A549 (cell line): ENCODE data around the gene TMC6. TPM values are rescaled to one million over a fixed set of nuclear protein-coding genes. Genes with fewer than 3 reads are reported as not detected.

ENCODE experiments used
- ATAC-seq, 2 experiments: fragments of 200-7000 bp in 1 of 2; fragments of >200 bp in 1 of 2; cut with Nextera tagmentation in 1 of 2; cut with Tn5 transposase in 1 of 2; 3 replicates each; pipeline versions ENCODE4 v1.8.0 to v1.9.1; 2018 to 2020; ENCODE audit warnings: mild to moderate bottlenecking in 1 of 2, moderate library complexity in 1 of 2
- CTCF ChIA-PET: fragments of 300-600 bp; sonication (Branson Sonifier 250); formaldehyde crosslinking; extraction: SDS; loops from one replicate; lab custom pipeline; 2021; ENCODE audit warnings: antibody characterized with exemption, inconsistent platforms; lab: Yijun Ruan, JAX
- POLR2A ChIA-PET: fragments of 350-600 bp; formaldehyde crosslinking; extraction: SDS; loops from one replicate; lab custom pipeline; 2021; ENCODE audit warnings: antibody characterized with exemption, inconsistent platforms; lab: Yijun Ruan, JAX
- DNase-seq, 2 experiments: peaks; one replicate each; pipeline versions ENCODE4 v3.0.0 to v3.0.0-alpha.2; 2011 to 2016; ENCODE audit warnings: low read depth in 1 of 2, low spot score in 1 of 2
- FAIRE-seq: peaks from 2 replicates; lab custom pipeline; 2011; peaks lifted over from hg19 to GRCh38; lab: Jason Lieb, UNC
- H3K27ac ChIP-seq, 2 experiments: fragments of >200 bp; sonication (Bioruptor Twin); formaldehyde crosslinking; 3 replicates each; pipeline ENCODE4 v1.5.1; 2016 to 2017
- H3K4me1 ChIP-seq: fragments of >200 bp; sonication (Bioruptor Twin); formaldehyde crosslinking; 3 replicates; pipeline ENCODE4 v1.6.1; 2016
- H3K4me2 ChIP-seq: fragments of >200 bp; sonication (Bioruptor Twin); formaldehyde crosslinking; 3 replicates; pipeline ENCODE4 v1.6.1; 2016
- H3K4me3 ChIP-seq: fragments of >200 bp; sonication (Bioruptor Twin); formaldehyde crosslinking; 3 replicates; pipeline ENCODE4 v1.5.1; 2016
- H3K9me3 ChIP-seq: fragments of >200 bp; sonication (Bioruptor Twin); formaldehyde crosslinking; 3 replicates; pipeline ENCODE4 v1.6.1; 2016
- BHLHE40 ChIP-seq: IDR thresholded peaks from 2 replicates; pipeline ENCODE4 v1.6.1; 2012; ENCODE audit warnings: low read depth, low read length, inconsistent platforms
- CBX2 ChIP-seq: fragments of 200-600 bp; sonication (generic); IDR thresholded peaks from 2 replicates; pipeline ENCODE4 v1.6.1; 2016; ENCODE audit warnings: low read depth, mild to moderate bottlenecking, borderline replicate concordance
- CHD2 ChIP-seq: fragments of 150-350 bp; IDR thresholded peaks from 2 replicates; pipeline ENCODE4 v1.6.1; 2014; ENCODE audit warnings: low read length; ENCODE audit not compliant: partially characterized antibody
- FOSB ChIP-seq: fragments of 250-450 bp; sonication (Bioruptor Pico); IDR thresholded peaks from 2 replicates; pipeline ENCODE4 v1.5.0; 2020; ENCODE audit warnings: mild to moderate bottlenecking, moderate library complexity
- JUN ChIP-seq, 2 experiments: fragments of >200 bp; sonication (Bioruptor Twin); formaldehyde crosslinking; IDR thresholded peaks; 2 replicates in 1 of 2; 3 replicates in 1 of 2; pipeline ENCODE4 v1.6.1; 2016 to 2017
- JUNB ChIP-seq: fragments of >200 bp; sonication (Bioruptor Twin); formaldehyde crosslinking; IDR thresholded peaks from 2 replicates; pipeline ENCODE4 v1.6.1; 2016
- KDM1A ChIP-seq: fragments of 200-600 bp; sonication (generic); IDR thresholded peaks from 2 replicates; pipeline ENCODE4 v1.6.1; 2016; ENCODE audit warnings: low read depth, mild to moderate bottlenecking
- NFE2L2 ChIP-seq: fragments of 150-350 bp; conservative IDR thresholded peaks from 2 replicates; pipeline ENCODE4 v1.6.1; 2014; ENCODE audit warnings: low read length
- NR3C1 ChIP-seq: fragments of >200 bp; sonication (Bioruptor Twin); formaldehyde crosslinking; IDR thresholded peaks from 3 replicates; pipeline ENCODE4 v1.6.1; 2017
- PHF8 ChIP-seq: fragments of 200-600 bp; sonication (generic); IDR thresholded peaks from 2 replicates; pipeline ENCODE4 v1.6.1; 2016; ENCODE audit warnings: low read depth, mild to moderate bottlenecking, antibody characterized with exemption, moderate library complexity, borderline replicate concordance
- POLR2A ChIP-seq: IDR thresholded peaks from 2 replicates; pipeline ENCODE4 v1.6.1; 2012; ENCODE audit warnings: mild to moderate bottlenecking, low read length
- POLR2AphosphoS2 ChIP-seq: conservative IDR thresholded peaks from 2 replicates; pipeline ENCODE4 v1.6.1; 2012; ENCODE audit warnings: low read length, improper control_type of control experiment, inconsistent platforms
- SMC3 ChIP-seq: fragments of >200 bp; sonication (Bioruptor Twin); formaldehyde crosslinking; IDR thresholded peaks from 3 replicates; pipeline ENCODE4 v1.6.1; 2018; ENCODE audit warnings: inconsistent platforms
- WGBS: methylation state at CpG from one replicate; pipeline ENCODE4 v1.1.6; 2017; ENCODE audit errors: missing lambda C conversion rate; 5-methylcytosine and 5-hydroxymethylcytosine counted together
- polyA plus RNA-seq, 4 experiments: library from polyadenylated mRNA; depleted of rRNA in 3 of 4; stranded (reverse); fragments of >200 nt; fragmentation: RNase III in 1 of 4; extraction: RNeasy Plus Mini Kit Qiagen cat#74134 plus additional on column Dnase treatment in 1 of 4; gene quantifications; 2 replicates in 3 of 4; 3 replicates in 1 of 4; pipeline ENCODE4 v1.2.3, GENCODE V29; 2011 to 2017
- TF ChIP-seq, protein P1 (sequence below): IDR thresholded peaks from 2 replicates; pipeline ENCODE4 v1.6.1; 2012
- TF ChIP-seq, protein P2 (sequence below): fragments of 250-450 bp; sonication (Bioruptor Pico); IDR thresholded peaks from 2 replicates; pipeline ENCODE4 v1.5.0; 2021; ENCODE audit warnings: mild to moderate bottlenecking, moderate library complexity, borderline replicate concordance
- TF ChIP-seq, protein P3 (sequence below): fragments of 450-650 bp; IDR thresholded peaks from 2 replicates; pipeline ENCODE4 v1.6.1; 2014; ENCODE audit warnings: antibody characterized with exemption
- TF ChIP-seq, protein P4 (sequence below): IDR thresholded peaks from 2 replicates; pipeline ENCODE4 v1.6.1; 2012; ENCODE audit warnings: low read depth, borderline replicate concordance
- TF ChIP-seq, protein P5 (sequence below): fragments of 200-600 bp; sonication (generic); IDR thresholded peaks from 2 replicates; pipeline ENCODE4 v1.6.1; 2016; ENCODE audit warnings: antibody characterized with exemption, mild to moderate bottlenecking, moderate library complexity

TMC6 gene
- polyA plus RNA-seq, 2 of the 4 experiments (the other 2 are of a cell fraction), result 4.7 to 9.4 TPM

DNA sequence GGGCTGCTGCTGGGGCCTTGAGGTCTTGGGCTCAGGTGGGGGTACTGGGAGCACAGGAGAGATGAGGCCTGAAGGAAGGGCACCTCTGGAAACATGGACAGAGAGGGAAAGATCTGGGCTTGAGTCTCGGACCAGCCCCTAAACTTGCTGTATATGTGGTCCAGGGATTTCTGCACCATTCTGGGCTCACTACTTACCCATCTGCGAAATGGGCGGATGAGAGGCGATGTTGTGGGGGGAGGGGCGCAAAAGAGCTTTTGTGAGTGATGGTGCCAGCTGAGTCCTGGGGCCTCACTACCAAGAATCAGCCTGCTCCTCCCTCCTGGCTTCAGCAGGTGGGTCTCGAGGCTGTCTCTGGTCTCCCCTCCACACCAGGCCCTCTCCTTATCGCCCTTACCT, 17.9 kb upstream of the TMC6 start:
- peak overlapping the region in 1 of 2 experiments; percentile 39; a peak in 3 of 6 replicates for H3K27ac ChIP-seq
- H3K4me3 ChIP-seq, result no peak overlapping the region
- no peaks in the 10 kb centered on the region for H3K9me3 ChIP-seq
- ChIA-PET CTCF (interaction anchor here (1.0 to 24.0 kb wide), 3 partner anchors 8 to 132 kb away, joined by 3 to 295 read pairs (median 15); partner anchors contain the start of gene SYNGR2), POLR2A (no interaction called here)
- H3K4me1 ChIP-seq, result peaks cover 55% of the 10 kb centered on the region
- no peak overlapping the region for H3K4me2 ChIP-seq
- FAIRE-seq (no peak), ATAC-seq (no peak), DNase-seq (no peak)
- peak; percentile 88 for TF ChIP-seq KDM1A
- TF ChIP-seq, protein P1, sequence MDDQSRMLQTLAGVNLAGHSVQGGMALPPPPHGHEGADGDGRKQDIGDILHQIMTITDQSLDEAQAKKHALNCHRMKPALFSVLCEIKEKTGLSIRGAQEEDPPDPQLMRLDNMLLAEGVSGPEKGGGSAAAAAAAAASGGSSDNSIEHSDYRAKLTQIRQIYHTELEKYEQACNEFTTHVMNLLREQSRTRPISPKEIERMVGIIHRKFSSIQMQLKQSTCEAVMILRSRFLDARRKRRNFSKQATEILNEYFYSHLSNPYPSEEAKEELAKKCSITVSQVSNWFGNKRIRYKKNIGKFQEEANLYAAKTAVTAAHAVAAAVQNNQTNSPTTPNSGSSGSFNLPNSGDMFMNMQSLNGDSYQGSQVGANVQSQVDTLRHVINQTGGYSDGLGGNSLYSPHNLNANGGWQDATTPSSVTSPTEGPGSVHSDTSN, result no peak
- 86% methylated on average over 7 of the region's 7 CpGs for WGBS

DNA sequence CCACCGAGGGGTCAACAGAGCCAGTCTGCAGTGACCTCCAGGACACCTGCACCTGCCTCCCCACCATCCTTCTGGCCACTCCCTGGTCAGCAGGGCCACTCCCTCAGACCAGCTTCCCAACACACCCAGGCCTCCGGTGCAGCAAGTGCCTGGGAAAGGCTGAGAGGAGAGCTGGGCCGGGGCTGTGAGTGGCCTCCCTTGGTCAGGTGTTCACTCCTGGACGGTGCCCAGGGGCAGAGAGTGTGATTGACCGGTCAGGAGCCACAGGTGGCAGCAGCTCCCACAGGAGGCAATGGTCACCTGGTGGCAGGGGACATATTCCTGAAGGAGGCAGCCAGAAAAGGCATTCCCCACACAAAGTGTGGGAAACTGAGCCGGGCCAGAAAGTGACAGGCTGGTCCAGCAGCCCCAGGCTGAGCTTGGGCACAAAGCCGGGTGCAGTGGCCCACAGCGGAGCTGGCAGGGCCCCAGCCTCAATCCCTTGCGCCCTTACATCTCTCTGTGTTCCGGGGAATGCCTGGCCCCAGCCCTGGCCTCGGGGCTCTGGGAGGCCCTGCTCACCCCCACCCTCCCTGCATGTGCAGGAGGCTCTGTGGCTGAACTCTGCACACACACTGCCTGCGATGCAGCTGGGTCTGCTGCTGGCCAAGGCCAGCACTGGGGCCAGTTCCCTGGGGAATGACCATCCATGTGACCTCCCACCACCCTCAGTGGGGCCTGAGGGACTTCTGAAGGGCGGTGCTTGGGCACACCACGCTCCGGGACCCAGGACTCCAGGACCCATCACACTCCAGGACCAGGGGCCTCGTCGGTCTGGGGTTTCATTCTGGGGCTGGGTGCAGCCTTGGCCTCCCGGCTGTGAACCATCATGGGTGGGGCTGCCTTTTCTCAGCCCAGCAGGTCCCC, 16.4 kb upstream of the TMC6 start:
- Histone ChIP-seq H3K4me3 (no peak overlapping the region), H3K27ac (peak overlapping the region; percentile 62 to 84; a peak in 5 of 6 replicates), H3K4me2 (peak overlapping the region; percentile 57)
- ATAC-seq, result peak; percentile 10 to 17; a peak in 3 of 6 replicates
- no peak for FAIRE-seq
- TF ChIP-seq BHLHE40 (no peak), POLR2AphosphoS2 (no peak), JUNB (no peak), JUN (IDR thresholded peaks at IDR 0.05) (no peak)
- TF ChIP-seq, all 56 proteins: peak for 0
- Histone ChIP-seq H3K9me3 (no peaks in the 10 kb centered on the region), H3K4me1 (peaks cover 54% of the 10 kb centered on the region)
- ChIA-PET POLR2A (interaction anchor here (0.5 to 1.0 kb wide), 3 partner anchors 9 to 339 kb away, joined by 3 to 6 read pairs (median 5); partner anchors contain the start of gene TNRC6C), CTCF (interaction anchor here (0.8 to 24.0 kb wide), 11 partner anchors 10 to 95 kb away, joined by 3 to 295 read pairs (median 4); partner anchors contain the start of genes AFMID, SYNGR2, TK1 and TMC6)
- peak in 1 of 2 experiments; percentile 44 for DNase-seq
- WGBS, result 72% methylated on average over 17 of the region's 18 CpGs

DNA sequence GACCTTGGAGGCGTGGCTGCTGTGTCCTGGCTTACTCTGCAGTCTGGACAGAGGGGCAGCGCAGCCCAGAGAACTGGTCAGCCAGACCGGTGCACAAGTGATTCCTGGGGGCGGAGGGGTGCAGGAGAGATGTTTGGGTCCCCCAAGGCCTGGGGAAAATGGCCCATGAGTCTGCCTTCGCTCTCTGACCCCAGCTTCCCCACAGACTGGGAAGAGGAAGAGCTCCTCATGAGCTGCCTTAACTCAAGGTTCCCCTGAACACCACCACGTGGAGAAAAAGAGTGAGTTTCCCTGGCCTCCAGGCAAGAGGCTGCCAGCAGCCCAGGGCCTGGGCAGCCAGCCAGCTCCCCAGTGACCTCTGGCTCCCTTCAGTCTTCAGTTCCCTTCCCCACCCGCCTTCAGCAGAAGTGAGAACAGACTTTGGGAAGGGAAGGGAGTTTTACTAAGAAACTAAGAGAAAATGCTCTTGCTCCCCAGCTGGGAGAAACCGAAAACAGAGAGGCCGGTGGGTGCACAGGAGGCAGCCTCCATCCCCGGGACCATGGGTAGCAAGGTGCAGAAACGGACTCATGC, 15.7 kb upstream of the TMC6 start:
- ChIA-PET CTCF (interaction anchor here (0.6 to 24.0 kb wide), 13 partner anchors 9 to 131 kb away, joined by 3 to 295 read pairs (median 4); partner anchors contain the start of genes SYNGR2, TK1, TMC6 and TMC8), POLR2A (interaction anchor here (0.5 to 1.0 kb wide), 3 partner anchors 10 to 340 kb away, joined by 3 to 6 read pairs (median 5); partner anchors contain the start of gene TNRC6C)
- Histone ChIP-seq H3K27ac (peak overlapping the region; percentile 62 to 84), H3K4me3 (no peak overlapping the region), H3K4me2 (peak overlapping the region; percentile 57), H3K9me3 (no peaks in the 10 kb centered on the region), H3K4me1 (peaks cover 56% of the 10 kb centered on the region)
- FAIRE-seq (no peak), DNase-seq (peak in 1 of 2 experiments; percentile 77), ATAC-seq (peak; percentile 24 to 27; a peak in 2 of 6 replicates)
- 56% methylated on average over 11 of the region's 11 CpGs for WGBS
- TF ChIP-seq POLR2A (no peak), PHF8 (no peak), KDM1A (no peak), CHD2 (no peak), NFE2L2 (no peak), JUN (IDR thresholded peaks at IDR 0.05) (no peak), CBX2 (no peak), SMC3 (0 out of 3 replicates have a peak, but pooled peaks have one; percentile 16), NR3C1 (no peak), FOSB (CRISPR knock-in tag) (no peak)
- TF ChIP-seq, protein P1, result no peak
- TF ChIP-seq, protein P2, sequence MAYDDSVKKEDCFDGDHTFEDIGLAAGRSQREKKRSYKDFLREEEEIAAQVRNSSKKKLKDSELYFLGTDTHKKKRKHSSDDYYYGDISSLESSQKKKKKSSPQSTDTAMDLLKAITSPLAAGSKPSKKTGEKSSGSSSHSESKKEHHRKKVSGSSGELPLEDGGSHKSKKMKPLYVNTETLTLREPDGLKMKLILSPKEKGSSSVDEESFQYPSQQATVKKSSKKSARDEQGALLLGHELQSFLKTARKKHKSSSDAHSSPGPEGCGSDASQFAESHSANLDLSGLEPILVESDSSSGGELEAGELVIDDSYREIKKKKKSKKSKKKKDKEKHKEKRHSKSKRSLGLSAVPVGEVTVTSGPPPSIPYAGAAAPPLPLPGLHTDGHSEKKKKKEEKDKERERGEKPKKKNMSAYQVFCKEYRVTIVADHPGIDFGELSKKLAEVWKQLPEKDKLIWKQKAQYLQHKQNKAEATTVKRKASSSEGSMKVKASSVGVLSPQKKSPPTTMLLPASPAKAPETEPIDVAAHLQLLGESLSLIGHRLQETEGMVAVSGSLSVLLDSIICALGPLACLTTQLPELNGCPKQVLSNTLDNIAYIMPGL (CRISPR knock-in tag), result no peak
- TF ChIP-seq, protein P3, sequence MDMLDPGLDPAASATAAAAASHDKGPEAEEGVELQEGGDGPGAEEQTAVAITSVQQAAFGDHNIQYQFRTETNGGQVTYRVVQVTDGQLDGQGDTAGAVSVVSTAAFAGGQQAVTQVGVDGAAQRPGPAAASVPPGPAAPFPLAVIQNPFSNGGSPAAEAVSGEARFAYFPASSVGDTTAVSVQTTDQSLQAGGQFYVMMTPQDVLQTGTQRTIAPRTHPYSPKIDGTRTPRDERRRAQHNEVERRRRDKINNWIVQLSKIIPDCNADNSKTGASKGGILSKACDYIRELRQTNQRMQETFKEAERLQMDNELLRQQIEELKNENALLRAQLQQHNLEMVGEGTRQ, result peak; percentile 21; the same call in 1 of the 2 replicates
- TF ChIP-seq, protein P4, sequence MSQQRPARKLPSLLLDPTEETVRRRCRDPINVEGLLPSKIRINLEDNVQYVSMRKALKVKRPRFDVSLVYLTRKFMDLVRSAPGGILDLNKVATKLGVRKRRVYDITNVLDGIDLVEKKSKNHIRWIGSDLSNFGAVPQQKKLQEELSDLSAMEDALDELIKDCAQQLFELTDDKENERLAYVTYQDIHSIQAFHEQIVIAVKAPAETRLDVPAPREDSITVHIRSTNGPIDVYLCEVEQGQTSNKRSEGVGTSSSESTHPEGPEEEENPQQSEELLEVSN, result peak; percentile 61; the same call in 1 of the 2 replicates
- TF ChIP-seq, protein P5, sequence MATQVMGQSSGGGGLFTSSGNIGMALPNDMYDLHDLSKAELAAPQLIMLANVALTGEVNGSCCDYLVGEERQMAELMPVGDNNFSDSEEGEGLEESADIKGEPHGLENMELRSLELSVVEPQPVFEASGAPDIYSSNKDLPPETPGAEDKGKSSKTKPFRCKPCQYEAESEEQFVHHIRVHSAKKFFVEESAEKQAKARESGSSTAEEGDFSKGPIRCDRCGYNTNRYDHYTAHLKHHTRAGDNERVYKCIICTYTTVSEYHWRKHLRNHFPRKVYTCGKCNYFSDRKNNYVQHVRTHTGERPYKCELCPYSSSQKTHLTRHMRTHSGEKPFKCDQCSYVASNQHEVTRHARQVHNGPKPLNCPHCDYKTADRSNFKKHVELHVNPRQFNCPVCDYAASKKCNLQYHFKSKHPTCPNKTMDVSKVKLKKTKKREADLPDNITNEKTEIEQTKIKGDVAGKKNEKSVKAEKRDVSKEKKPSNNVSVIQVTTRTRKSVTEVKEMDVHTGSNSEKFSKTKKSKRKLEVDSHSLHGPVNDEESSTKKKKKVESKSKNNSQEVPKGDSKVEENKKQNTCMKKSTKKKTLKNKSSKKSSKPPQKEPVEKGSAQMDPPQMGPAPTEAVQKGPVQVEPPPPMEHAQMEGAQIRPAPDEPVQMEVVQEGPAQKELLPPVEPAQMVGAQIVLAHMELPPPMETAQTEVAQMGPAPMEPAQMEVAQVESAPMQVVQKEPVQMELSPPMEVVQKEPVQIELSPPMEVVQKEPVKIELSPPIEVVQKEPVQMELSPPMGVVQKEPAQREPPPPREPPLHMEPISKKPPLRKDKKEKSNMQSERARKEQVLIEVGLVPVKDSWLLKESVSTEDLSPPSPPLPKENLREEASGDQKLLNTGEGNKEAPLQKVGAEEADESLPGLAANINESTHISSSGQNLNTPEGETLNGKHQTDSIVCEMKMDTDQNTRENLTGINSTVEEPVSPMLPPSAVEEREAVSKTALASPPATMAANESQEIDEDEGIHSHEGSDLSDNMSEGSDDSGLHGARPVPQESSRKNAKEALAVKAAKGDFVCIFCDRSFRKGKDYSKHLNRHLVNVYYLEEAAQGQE, result no peak
